ENCODE measurements around the gene MMP15.

Gene MMP15

GRCh38 chr16:58019866-58020538 lies 5.6 kb upstream of the MMP15 start:
- DNase-seq: no peak

- no peak for DNase-seq
Observed at GRCh38 chr16:58020628-58021521, 4.7 kb upstream of the MMP15 start.

GRCh38 chr16:58021661-58022551 lies 3.6 kb upstream of the MMP15 start:
- DNase-seq: no peak

- DNase-seq: no peak
Observed at GRCh38 chr16:58022601-58023371, 2.8 kb upstream of the MMP15 start.

GRCh38 chr16:58024486-58025350 lies 836 bp upstream of the MMP15 start:
- DNase-seq: no peak

GRCh38 chr16:58026139-58026704 lies 668 bp downstream of the MMP15 start:
- DNase-seq: no peak

- DNase-seq: no peak
Observed at GRCh38 chr16:58026705-58027160, 1.2 kb downstream of the MMP15 start.

- no peak for DNase-seq
Observed at GRCh38 chr16:58027161-58027915, 1.8 kb downstream of the MMP15 start.

GRCh38 chr16:58027916-58028455 lies 2.4 kb downstream of the MMP15 start:
- DNase-seq: no peak

GRCh38 chr16:58028541-58029070 lies 3.1 kb downstream of the MMP15 start:
- DNase-seq: peak; percentile 67

- no peak for DNase-seq
Observed at GRCh38 chr16:58029410-58029809, 3.9 kb downstream of the MMP15 start.

- DNase-seq: no peak
Observed at GRCh38 chr16:58030136-58030840, 4.7 kb downstream of the MMP15 start.

- no peak for DNase-seq
Observed at GRCh38 chr16:58031016-58031800, 5.7 kb downstream of the MMP15 start.

- DNase-seq: no peak
Observed at GRCh38 chr16:58032710-58033293, 7.2 kb downstream of the MMP15 start.

- DNase-seq: no peak
Observed at GRCh38 chr16:58034128-58034685, 8.7 kb downstream of the MMP15 start.

GRCh38 chr16:58034774-58035173 lies 9.2 kb downstream of the MMP15 start:
- no peak for DNase-seq

Data from GF-D8 (cell line).